Activated naive CD4-positive, alpha-beta T cell treated with Interleukin-2 at 50 U/mL for 16 hours (primary cell): ENCODE data around the gene TREML4.

Experiments
- DNase-seq: peaks from one replicate; pipeline ENCODE4 v3.0.0-alpha.2; 2020

Gene TREML4

DNA sequence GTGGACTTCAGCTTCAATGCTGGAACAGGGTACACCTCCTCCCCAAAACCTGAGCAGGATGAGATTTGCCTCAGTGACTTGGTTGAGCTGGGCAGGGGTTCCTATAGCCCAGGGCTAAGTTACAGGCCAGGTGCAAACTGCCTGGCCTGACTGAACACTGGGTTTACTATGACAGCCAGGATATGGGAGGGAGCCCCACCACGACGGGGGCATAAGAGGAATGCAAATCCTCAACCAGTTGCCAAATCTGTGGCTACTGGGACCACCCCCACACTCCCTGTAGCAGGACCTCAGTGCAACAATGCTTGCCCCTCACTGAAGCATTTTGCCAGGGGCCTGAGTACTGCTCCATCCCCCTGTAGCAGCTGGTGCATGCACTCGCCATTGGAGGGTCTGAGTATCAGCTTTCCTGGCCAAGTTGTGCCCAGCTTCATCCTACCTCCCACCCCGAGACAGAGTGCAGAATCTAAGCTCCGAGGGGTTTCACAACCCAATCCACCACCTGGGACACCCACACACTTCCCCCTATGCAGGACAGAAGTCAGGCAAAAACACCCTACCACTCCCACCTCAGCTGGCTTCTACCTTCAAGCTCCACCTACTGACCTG lies 27.6 kb downstream of the TREML4 start:
- DNase-seq: no peak

- no peak for DNase-seq
These were observed 28.2 kb downstream of the TREML4 start for GRCh38 chr6:41256383-41256782.

DNA sequence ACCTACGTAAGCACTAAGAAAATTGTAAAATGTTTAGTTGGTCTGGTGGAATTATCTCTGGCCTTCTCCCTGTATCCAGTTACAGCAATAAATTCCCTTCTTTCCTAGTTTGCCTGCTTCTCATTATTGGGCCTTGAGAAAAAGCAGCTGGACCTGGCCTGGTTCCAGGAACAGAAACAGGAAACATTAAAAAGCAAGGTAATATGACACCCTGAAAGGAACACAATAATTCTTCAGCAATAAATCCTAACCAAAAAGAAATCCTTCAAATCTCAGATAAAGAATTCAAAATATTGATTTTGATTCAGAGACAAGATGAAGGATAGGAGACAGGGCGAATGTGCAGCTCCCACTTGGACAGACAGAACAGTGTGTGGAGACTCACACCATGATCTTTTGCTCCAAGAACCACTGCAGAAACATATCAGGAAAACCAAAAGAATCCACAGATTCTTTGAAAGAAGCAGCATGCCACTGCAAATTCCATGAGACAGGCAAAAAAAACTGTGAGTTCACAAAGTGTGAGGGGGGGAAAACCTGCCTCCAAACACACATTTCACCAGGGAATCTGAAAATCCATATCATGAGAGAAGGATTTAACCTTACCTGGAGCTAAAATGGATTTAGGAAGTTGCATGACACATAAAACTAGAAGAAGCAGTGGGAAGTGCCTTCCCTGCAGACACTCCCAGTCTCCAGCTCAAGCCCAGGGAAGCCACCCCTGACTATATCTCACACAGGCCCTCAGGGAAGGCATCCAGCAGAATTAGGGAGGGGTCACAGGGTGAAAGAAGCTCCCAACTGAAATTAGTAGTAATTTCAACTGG lies 29.4 kb downstream of the TREML4 start:
- DNase-seq: no peak

GRCh38 chr6:41258196-41258493 lies 30.0 kb downstream of the TREML4 start:
- DNase-seq: no peak

DNA sequence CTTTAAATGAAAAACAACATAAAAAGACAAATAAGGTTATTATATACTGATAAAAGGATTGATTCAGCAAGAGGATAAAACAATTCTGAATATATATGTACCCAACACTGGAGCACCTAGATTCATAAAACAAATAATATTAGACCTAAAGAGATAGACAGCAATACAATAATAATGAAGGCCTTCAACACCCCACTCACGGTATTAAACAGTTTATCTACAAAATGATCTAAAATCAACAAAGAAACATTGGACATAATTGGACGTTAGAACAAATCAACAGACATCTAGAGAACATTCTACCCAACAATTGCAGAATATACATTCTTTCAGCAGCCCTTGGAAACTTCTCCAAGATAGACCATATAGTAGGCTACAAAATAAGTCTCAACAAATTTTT lies 34.3 kb downstream of the TREML4 start:
- DNase-seq: no peak

GRCh38 chr6:41263267-41263666 lies 35.1 kb downstream of the TREML4 start:
- no peak for DNase-seq

DNA sequence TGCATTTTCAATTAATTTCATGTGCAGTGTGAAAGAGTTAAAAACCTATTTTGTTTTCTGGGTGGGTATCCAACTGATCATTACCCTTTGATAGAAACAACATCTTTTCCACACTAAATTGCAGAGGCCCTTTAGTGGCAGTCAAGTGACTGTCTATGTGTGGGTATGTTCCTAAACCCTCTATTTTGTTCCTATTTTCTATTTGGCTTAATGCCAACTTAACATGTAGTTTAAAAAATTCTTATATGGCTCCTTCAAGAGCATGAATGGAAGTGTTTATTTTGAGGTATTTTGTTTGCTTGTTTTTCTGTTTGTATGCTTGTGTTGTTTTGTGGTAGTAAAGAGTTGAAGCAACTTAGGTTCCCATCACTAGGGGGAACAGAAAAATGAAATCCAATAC lies 38.4 kb downstream of the TREML4 start:
- no peak for DNase-seq

- no peak for DNase-seq
These were observed 40.3 kb downstream of the TREML4 start for GRCh38 chr6:41268478-41268877.

DNA sequence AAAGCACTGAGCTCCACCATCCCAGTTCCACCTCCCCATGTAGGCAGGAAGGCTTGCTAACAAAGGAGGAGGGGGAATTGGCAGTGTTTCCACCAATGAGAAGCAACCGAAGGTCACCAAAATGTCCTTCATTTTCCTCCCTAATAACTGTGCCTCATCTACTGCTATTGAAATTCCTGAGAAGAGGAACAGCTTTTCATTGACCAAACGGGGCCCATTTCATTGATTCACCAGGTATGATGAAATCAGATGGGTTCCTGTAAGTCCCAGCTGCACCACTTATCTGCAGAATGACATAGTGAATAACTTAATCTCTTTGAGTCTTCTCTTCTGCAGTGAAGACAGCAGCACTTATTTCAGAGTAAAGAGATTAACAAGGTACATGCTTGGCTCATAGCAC lies 41.0 kb downstream of the TREML4 start:
- DNase-seq: no peak

DNA sequence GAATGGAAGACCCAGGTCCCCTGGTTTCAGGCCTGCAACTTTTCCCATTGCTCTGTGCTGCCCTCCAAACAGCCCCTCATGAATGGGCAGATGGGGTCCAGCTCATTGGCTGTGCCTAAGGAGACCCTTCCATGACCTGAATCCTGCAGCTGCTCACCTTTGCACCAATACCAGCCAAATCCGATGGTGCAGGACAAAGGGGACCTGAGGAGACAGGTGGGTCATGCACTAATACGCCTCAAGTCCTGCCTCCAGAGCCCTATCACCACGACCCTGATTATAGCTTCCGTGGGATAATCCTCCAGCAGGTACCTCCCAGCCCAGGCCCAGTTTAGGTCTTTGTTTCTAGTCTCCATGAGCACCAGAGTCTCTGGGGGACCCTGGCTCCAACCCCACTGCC lies 41.6 kb downstream of the TREML4 start:
- no peak for DNase-seq

DNA sequence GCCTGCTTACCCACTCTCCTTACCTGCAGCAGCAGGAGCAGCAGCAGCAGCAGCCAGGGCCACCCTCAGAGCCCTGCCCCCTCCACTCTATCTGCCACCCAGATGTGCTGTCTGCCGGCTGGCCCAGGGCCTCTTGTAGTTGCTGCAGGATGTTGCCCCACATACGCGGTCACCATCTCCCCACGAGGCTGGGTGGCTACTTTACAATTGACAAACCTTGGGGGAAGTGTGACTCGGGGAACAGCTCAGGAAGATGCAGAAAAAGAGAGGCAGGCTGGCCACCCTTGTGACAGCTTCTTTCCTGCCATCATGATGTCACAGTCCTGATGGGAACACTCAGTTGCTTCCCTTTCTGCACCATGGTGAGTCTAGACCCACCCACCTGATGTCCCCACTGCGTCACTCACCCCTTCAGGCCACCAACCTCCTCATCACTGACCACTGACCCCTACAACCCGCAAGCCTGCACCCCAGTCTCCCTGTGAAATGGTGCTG lies 43.8 kb downstream of the TREML4 start:
- DNase-seq: no peak

- DNase-seq: no peak
These were observed 44.6 kb downstream of the TREML4 start for GRCh38 chr6:41272591-41273240.

DNA sequence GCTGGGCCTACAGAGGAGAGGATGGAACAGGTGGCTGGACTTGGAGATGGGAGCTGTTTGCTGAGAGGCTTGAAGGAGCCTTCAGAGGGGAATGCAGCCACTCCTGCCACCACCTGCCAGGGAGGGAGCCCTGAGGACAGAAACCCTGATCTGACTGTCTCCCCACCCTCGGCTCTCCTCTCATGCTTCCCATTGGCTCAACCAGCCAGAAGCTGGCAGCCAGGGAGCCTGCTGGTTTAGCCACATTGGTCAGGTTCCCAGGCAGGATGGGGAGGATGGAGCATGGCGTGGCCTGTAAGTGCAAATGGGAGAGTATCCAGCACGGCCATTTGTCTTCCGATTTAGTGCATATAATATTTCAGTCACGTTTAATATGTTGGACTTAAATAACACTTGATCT lies 45.6 kb downstream of the TREML4 start:
- DNase-seq: no peak

GRCh38 chr6:41274256-41274655 lies 46.1 kb downstream of the TREML4 start:
- no peak for DNase-seq

- no peak for DNase-seq
These were observed 47.3 kb downstream of the TREML4 start for GRCh38 chr6:41275489-41275888.

DNA sequence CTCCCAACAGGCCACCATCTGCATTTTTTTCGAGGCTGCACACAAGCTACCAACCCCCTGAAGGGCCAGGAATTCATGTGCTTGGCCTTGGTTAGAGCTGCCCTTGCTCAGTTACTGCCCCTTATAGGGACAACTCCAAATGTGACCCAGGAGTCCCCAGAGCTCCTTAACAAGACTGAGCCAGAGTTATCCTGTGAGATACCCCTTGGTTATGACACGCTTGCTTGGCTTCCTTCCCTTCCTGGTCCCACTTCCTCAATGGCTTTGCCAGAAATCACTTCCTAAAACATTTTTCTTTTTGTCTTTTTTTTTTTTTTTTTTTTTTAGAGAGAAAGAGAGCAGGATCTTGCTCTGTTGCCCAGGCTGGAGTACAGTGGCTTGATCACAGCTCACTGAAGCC lies 49.5 kb downstream of the TREML4 start:
- DNase-seq: no peak

DNA sequence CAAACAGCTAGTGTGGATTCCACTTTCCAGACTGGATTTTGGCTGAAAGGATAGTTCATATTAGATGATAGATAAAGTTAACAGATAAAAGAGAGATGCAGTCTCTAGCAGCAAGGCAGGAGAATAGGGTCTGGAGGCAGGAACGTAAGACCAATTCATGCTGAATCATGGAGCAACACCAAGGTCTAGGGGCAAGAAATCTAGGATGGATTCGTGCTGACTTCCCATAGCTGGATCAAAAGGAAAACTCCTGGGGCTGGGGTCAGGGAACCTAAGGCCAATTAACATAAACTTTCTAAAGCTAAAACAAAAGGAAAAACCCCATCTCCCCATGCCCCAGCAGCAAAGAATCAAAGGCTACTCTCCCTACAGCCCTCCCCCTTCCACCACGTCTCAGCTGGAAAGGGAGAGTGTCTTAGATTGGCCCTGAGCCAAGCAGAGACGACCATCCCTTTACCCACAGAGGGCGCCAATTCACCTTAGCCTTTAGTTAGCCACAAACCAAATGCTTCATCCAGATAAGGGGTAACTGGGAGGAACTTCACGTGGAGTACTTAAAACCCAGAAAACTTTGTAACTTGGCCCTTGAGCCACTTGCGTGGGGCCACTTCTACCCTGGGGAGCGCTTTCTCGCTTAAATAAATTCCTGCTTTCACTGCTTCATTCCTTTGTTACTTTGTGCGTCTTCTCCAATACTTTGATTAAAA lies 50.7 kb downstream of the TREML4 start:
- peak; percentile 59 for DNase-seq

- DNase-seq: no peak
These were observed 52.4 kb downstream of the TREML4 start for GRCh38 chr6:41280381-41281057.

DNA sequence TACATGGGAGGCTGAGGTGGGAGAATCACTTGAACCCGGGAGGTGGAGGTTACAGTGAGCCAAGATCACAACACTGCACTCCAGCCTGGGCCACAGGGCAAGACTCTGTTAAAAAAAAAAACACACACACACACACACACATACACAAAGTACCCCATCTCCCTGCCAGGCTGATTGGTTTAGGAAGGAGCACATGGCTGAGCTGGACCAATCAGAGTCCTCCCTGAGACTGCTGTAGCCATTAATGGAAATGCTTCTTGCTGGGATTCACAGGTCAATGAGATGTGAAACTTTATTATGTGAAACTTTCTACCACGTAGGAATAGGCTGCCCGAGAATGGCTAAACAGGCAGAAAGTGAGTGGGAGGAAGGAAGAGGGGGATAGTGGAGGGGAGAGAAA lies 55.5 kb downstream of the TREML4 start:
- no peak for DNase-seq

DNA sequence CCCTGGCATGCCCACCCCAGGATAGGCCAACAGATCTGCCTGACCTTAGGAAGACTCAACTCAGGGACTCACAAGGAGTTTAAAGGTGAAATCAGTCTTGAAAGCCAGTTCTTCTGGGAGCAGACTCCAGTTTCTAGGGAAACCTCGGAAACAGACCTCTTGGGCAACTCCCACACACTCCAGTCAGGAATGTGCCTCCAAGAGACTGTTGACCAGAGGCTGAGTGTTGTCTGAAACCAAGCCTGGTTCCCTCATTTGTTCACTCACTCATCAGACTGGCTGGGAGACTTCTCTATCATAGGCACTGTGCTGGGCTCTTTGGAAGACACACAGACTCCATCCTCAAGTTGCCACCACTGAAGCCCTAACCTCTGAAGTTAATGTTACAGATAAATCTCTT lies 56.6 kb downstream of the TREML4 start:
- DNase-seq: no peak

DNA sequence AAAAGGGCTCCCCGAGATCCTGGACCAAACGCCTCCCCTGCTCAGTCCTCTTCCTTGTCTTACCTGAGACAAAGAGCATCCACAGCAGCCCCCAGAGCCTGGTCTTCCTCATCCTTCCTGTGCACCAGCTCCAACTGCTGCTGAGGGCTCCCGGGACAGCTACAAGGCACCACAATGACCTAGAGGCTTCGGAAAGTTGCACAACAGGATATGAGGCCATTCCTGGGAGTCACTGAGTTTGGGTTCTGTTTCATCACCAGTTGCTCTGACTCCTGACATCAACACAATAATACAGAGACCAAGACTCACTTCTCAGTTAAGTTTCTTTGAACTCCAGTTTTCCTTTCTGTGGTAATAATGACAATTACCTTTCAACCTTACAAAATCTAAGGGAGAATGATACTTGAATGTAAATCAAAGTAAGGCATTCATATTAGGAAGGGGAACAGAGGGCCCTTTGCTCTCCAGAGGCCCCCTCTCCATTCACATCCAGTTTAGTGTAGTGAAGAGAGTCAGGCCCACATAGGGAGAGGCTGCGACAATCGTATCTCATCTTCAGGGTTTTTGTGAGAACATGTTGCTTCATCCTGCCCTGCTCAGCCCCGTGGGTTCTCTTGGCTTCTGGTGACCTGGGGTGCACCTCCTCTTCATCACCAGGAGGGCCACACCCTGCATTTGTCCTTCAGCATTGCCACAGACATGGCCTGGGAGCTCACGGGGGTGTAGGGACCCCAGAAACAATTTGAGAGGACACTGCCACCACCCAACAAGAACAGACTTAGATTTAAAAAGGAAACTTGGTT lies 58.6 kb downstream of the TREML4 start, which contains the start of gene TREM1:
Gene TREM1 (minus strand): TSS at position 139 of the 803 bp plus-strand sequence. CDS start 27 bp downstream, at position 112.
- no peak for DNase-seq
